Thoracic aorta (tissue), 2 donors: Measurements from ENCODE around the gene CCT6A. TPM values are rescaled to one million over a fixed set of nuclear protein-coding genes. Genes with fewer than 3 reads are reported as not detected.
"Not testable (repeated sequence)": the region's sequence is repeated elsewhere in the genome, so short reads cannot be mapped to it uniquely, and the experiment has no call there.

Source experiments
- ATAC-seq: fragments of 150-250 bp; one replicate; pipeline ENCODE4 v1.8.0; 2017; ENCODE audit warnings: low read depth; ENCODE audit not compliant: insufficient number of reproducible peaks, low FRiP score
- DNase-seq: peaks from one replicate; pipeline ENCODE4 v3.0.0-alpha.2; 2020; ENCODE audit warnings: low spot score
- H3K27ac ChIP-seq, 2 donors: fragments of 200-600 bp; sonication (generic); 1 replicate in 1 of 2; 2 replicates in 1 of 2; pipeline ENCODE4 v1.5.1; 2016; ENCODE audit warnings: mild to moderate bottlenecking in 2 of 2, moderate library complexity in 2 of 2
- H3K27me3 ChIP-seq: fragments of 200-600 bp; sonication (generic); replicated peaks from 2 replicates; pipeline ENCODE4 v1.6.0; 2016; ENCODE audit warnings: mild to moderate bottlenecking; ENCODE audit not compliant: insufficient read depth
- H3K36me3 ChIP-seq: fragments of 200-600 bp; sonication (generic); one replicate; pipeline ENCODE4 v1.5.1; 2016
- H3K4me1 ChIP-seq, 2 donors: fragments of 200-600 bp; sonication (generic); 1 replicate in 1 of 2; 2 replicates in 1 of 2; pipeline versions ENCODE4 v1.5.1 to v1.6.0; 2016; ENCODE audit warnings: low read depth in 2 of 2, mild to moderate bottlenecking in 1 of 2; ENCODE audit not compliant: control insufficient read depth in 1 of 2
- H3K4me3 ChIP-seq: fragments of 200-600 bp; sonication (generic); 2 replicates; pipeline ENCODE4 v1.5.1; 2016; ENCODE audit warnings: mild to moderate bottlenecking
- H3K9me3 ChIP-seq: fragments of 200-600 bp; sonication (generic); 2 replicates; pipeline ENCODE4 v1.5.1; 2016
- total RNA-seq, 2 donors: library from RNA; depleted of rRNA; stranded (reverse); fragments of >200 nt; gene quantifications; one replicate each; pipeline versions ENCODE4 v1.1.0 to v1.2.3, GENCODE V29; 2016
- TF ChIP-seq, protein P1 (sequence below): fragments of 200-600 bp; sonication (generic); IDR thresholded peaks from one replicate; pipeline ENCODE4 v1.5.1; 2019; ENCODE audit warnings: antibody characterized with exemption

The CCT6A gene
- total RNA-seq, 2 donors from 2014 or later, result 41.8 to 96.9 TPM

DNA sequence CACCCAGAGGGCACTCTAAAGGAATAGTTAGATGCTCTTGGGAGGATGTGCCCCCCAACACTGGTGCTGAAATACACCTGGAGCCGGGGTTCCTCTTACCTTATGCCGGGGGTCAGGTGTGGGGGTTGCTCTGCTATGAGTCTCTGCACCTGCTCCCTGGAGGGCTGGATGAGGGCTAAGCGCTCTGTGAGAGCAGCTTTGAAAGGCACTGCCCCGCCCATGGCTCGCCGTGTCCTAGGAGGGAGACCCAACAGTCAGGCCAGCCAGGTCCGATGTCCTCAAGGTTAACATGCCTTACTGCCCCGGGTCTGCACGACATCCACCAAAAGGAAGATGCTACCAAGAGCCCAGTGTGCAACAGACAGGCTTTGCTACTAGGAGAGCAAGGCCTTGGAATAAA lies 32.1 kb upstream of the CCT6A start:
- Histone ChIP-seq H3K27ac (no peak overlapping the region), H3K4me3 (no peak overlapping the region), H3K36me3 (no peaks in the 10 kb centered on the region), H3K27me3 (no peaks in the 10 kb centered on the region), H3K9me3 (no peaks in the 10 kb centered on the region), H3K4me1 (no peaks in the 10 kb centered on the region)
- ATAC-seq, result no peak
- no peak for DNase-seq
- TF ChIP-seq, protein P1, sequence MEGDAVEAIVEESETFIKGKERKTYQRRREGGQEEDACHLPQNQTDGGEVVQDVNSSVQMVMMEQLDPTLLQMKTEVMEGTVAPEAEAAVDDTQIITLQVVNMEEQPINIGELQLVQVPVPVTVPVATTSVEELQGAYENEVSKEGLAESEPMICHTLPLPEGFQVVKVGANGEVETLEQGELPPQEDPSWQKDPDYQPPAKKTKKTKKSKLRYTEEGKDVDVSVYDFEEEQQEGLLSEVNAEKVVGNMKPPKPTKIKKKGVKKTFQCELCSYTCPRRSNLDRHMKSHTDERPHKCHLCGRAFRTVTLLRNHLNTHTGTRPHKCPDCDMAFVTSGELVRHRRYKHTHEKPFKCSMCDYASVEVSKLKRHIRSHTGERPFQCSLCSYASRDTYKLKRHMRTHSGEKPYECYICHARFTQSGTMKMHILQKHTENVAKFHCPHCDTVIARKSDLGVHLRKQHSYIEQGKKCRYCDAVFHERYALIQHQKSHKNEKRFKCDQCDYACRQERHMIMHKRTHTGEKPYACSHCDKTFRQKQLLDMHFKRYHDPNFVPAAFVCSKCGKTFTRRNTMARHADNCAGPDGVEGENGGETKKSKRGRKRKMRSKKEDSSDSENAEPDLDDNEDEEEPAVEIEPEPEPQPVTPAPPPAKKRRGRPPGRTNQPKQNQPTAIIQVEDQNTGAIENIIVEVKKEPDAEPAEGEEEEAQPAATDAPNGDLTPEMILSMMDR, result no peak

DNA sequence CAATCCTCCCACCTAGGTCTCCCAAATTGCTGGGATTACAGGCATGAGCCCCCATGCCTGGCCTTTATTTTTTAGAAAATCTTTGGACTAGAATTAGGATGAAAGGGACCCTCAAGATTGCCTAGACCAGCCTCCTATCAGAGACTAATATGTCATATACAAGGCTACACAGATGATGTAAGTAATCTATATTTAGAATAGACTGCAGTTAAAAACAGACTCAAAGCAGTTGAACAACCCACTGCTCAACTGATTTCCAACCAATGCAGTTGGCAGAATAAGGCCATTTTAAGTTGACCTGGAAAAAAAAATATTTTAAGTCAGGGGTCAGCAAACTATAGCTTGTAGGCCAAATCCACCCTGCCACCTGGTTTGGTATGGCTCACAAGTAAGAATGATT lies 28.1 kb upstream of the CCT6A start:
- Histone ChIP-seq H3K27ac (no peak overlapping the region), H3K9me3 (no peaks in the 10 kb centered on the region), H3K27me3 (no peaks in the 10 kb centered on the region), H3K4me3 (no peak overlapping the region), H3K36me3 (no peaks in the 10 kb centered on the region), H3K4me1 (no peaks in the 10 kb centered on the region)
- ATAC-seq (no peak), DNase-seq (no peak)
- TF ChIP-seq, protein P1, result no peak

DNA sequence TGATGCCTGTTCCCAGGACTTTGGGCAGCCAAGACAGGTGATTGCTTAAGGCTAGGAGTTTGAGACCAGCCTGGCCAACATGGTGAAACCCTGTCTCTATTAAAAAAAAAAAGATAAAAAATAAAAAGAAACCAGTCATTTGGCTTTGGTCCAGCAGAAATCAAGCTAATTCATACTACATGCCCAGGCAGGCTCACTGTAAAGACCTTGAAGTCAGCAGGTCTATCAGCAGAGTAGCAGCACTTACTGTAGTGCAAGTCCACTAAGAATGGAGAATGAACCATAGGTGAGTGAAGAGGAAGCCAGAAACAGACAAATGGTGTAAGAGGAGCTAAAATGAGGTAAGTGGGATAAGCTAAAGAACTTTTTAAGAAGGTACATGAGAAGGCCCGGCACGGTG lies 25.0 kb upstream of the CCT6A start:
- Histone ChIP-seq H3K36me3 (no peaks in the 10 kb centered on the region), H3K9me3 (no peaks in the 10 kb centered on the region), H3K27me3 (no peaks in the 10 kb centered on the region), H3K4me3 (no peak overlapping the region), H3K4me1 (no peaks in the 10 kb centered on the region), H3K27ac (no peak overlapping the region)
- TF ChIP-seq, protein P1, result no peak
- DNase-seq (no peak), ATAC-seq (no peak)

DNA sequence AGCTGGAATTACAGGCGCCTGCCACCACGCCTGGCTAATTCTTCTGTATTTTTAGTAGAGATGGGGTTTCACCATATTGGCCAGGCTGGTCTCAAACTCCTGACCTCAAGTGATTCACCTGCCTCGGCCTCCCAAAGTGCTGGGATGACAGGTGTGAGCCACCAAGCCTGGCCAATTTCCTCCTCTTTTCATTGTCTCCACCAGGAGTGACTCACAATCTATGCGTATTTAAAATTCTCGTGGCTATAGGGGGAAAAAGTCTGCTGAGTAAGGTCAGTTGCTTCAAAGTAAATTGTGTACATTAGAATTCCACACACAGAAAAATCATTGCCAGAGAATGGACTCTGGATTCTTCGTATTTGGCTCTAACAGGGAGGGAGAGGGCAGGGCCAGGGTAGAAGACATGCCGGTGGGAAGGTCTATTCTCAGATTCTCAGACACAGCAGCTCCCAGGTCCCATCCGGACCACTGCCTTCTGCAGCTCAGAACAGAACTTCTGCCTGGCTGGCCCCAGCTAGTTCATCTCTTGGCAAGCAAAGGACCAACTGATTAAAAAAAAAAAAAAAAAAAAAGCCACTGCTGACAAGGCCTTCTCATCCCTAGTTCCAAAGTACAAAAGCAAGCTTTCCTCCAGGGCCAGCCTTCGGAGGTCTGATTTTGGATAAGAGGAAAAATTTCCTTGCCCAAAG lies 22.5 kb upstream of the CCT6A start:
- TF ChIP-seq, protein P1, result no peak
- Histone ChIP-seq H3K4me3 (no peak overlapping the region), H3K9me3 (no peaks in the 10 kb centered on the region), H3K36me3 (no peaks in the 10 kb centered on the region), H3K27me3 (no peaks in the 10 kb centered on the region), H3K4me1 (no peaks in the 10 kb centered on the region), H3K27ac (no peak overlapping the region)
- no peak for DNase-seq
- ATAC-seq, result no peak

DNA sequence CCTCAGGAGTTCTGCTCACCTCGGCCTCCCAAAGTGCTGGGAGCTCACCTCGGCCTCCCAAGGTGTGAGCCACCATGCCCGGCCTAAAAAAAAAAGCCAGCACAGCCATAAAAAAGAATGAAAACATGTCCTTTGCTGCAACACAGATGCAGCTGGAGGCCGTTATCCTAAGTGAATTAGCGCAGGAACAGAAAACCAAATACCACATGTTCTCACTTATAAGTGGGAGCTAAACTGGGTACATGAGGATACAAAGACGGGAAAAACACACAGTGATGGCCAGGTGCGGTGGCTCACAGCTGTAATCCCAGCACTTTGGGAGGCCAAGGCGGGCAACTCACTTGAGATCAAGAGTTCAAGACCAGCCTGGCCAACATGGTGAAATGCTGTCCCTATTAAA lies 21.2 kb upstream of the CCT6A start:
- TF ChIP-seq, protein P1, result no peak
- no peaks in the 10 kb centered on the region for H3K9me3 ChIP-seq
- H3K27me3 ChIP-seq, result no peaks in the 10 kb centered on the region
- no peaks in the 10 kb centered on the region for H3K4me1 ChIP-seq
- no peak overlapping the region for H3K4me3 ChIP-seq
- no peaks in the 10 kb centered on the region for H3K36me3 ChIP-seq
- no peak overlapping the region for H3K27ac ChIP-seq
- ATAC-seq, result no peak
- DNase-seq, result no peak

GRCh38 chr7:56031556-56031955 lies 20.0 kb upstream of the CCT6A start:
- H3K9me3 ChIP-seq, DNase-seq, ATAC-seq, H3K36me3 ChIP-seq, H3K27me3 ChIP-seq, H3K4me1 ChIP-seq, H3K27ac ChIP-seq, H3K4me3 ChIP-seq: not testable (repeated sequence)

DNA sequence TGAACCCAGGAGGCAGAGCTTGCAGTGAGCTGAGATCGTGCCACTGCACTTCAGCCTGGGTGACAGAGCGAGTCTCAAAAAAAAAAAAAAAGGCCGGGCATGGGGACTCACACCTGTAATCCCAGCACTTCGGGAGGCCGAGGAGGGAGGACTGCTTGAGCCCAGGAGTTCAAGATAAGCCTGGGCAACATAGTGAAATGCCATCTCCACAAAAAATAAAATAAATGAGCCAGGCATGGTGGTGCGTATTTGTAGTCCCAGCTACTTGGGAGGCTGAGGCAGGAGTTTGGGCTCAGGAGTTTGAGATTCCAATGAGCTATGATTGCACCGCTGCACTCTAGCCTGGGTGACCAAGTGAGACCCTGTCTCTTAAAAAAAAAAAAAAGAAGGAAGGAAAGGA lies 19.0 kb upstream of the CCT6A start:
- not testable (repeated sequence) for H3K27ac ChIP-seq, H3K4me3 ChIP-seq, H3K36me3 ChIP-seq, H3K27me3 ChIP-seq, ATAC-seq, DNase-seq, H3K4me1 ChIP-seq, H3K9me3 ChIP-seq
